GM18499 (cell line): ENCODE data around the gene TCEAL5.
A peak's percentile ranks its signal among the peaks of the same experiment; 100 is the strongest.
"Not testable (repeated sequence)": the region's sequence is repeated elsewhere in the genome, so short reads cannot be mapped to it uniquely, and the experiment has no call there.

Experiments
- ATAC-seq: cut with Tn5 transposase; IDR thresholded peaks from one replicate; pipeline ENCODE4 v1.9.1; 2021; ENCODE audit warnings: moderate number of reproducible peaks; ENCODE audit not compliant: insufficient read depth, unreplicated experiment

Gene TCEAL5, protein sequence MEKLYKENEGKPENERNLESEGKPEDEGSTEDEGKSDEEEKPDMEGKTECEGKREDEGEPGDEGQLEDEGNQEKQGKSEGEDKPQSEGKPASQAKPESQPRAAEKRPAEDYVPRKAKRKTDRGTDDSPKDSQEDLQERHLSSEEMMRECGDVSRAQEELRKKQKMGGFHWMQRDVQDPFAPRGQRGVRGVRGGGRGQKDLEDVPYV

DNA sequence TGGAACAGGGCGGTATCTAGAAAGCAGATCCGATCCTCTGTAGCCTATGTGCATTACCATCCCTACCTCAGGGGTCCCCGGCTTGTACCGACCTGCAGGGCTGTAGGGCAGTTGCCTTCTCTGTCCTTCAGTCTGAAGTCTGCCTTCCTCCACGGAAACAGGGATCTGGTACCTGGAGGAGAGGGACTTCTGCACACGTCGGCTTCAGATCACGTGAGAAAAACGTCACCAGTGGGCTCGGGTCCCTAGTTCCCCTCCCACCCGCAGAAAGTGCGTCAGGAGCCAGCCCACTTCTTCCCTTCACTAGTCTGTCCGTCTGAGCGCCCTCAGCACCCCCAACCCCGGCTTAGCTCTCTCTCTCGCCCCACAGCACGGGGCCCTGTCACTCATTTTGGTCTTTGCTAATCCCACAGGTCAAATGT lies at the start of gene TCEAL5:
Gene TCEAL5, minus strand, starts transcription at position 170 of the 422 bp plus-strand sequence. CDS start 2,187 bp downstream, outside the sequence.
- no peak for ATAC-seq

DNA sequence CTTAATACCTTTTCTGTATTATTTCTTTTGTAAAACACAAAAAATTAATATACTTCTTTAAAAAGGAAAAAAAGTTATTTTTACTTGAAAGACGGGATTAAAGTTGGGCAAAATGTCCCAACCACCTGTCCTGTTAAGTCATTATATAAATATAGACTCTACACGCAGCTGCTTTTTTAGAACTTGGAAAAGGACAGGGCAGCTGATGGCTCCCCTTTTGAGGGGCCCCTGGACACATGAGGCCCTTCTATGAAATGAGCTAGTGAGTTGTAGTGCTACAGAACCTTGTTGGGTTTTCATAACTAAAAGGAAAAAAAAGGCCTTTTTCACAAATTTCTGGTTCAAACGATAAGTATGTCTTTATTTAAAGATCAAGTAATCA lies 34.8 kb upstream of the TCEAL5 start:
- no peak for ATAC-seq

GRCh38 chrX:103310555-103311398 lies 34.2 kb upstream of the TCEAL5 start, which contains the start of gene BEX2:
Gene BEX2, minus strand, starts transcription at chrX:103310990. Its CDS starts 1,014 bp downstream, at chrX:103309976.
- ATAC-seq = peak; percentile 83

DNA sequence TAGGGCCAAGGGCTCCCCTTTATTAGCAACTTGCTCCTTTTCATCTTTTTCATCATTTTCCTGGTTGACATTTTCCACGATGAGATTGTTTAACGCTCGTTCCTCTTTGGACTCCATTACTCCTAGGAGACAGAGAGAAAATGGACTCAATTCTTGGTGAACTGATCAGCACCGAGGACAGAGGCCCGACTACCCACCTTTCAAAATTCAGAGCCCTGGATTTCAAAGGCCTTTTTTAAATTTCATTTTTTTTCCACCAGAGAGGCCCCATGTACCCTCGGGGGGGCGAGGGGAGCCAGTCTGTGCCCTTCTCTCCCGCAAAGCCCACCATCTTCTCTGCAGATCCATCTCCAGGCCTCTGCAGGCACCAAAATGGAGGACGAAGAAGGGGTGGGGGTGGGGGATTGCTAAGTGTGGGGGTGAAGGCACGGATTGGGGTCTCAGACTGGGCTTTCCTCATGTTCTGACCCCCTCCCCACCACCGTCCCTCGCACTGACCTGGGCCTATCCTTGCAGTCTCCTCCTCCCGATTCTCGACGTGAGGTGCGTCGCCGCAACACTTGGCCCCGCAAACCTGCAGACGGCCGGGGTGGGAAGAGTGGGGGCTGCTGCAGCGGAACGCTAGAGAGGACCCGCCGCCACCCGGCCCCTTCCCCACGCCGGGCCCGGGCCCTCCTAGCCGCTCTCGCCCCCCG lies 33.5 kb upstream of the TCEAL5 start:
- no peak for ATAC-seq

DNA sequence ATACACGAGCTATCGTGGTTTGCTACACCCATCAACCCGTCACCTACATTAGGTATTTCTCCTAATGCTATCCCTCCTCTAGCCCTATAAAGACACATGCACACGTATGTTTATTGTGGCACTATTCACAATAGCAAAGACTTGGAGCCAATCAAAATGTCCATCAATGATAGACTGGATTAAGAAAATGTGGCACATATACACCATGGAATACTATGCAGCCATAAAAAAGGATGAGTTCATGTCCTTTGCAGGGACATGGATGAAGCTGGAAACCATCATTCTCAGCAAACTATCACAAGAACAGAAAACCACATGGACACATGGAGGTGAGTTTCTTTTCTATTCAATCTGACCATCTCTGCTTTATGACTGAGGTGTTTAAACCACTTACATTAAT lies 29.1 kb upstream of the TCEAL5 start:
- not testable (repeated sequence) for ATAC-seq

GRCh38 chrX:103304705-103305104 lies 28.2 kb upstream of the TCEAL5 start:
- no peak for ATAC-seq

- ATAC-seq = no peak
These were observed 16.6 kb upstream of the TCEAL5 start for GRCh38 chrX:103293118-103293517.

DNA sequence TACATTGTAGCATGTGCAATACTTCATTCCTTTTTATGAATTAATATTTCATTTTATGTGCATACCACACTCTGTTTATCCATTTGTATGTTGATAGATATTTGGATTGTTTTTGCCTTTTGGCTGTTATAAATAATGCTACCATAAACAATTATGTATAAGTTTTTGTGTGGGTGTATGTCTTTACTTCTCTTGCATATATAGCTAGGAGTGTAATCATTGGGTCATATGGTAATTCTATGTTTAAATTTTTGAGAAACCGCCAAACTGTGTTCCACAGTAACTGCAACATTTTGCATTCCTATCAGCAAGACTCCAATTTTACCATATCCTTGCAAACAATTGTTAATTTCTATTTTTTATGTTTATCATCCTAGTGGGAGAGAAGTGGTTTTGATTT lies 3.1 kb upstream of the TCEAL5 start:
- no peak for ATAC-seq

- ATAC-seq = no peak
These were observed 493 bp downstream of the TCEAL5 start for GRCh38 chrX:103275947-103276567.

DNA sequence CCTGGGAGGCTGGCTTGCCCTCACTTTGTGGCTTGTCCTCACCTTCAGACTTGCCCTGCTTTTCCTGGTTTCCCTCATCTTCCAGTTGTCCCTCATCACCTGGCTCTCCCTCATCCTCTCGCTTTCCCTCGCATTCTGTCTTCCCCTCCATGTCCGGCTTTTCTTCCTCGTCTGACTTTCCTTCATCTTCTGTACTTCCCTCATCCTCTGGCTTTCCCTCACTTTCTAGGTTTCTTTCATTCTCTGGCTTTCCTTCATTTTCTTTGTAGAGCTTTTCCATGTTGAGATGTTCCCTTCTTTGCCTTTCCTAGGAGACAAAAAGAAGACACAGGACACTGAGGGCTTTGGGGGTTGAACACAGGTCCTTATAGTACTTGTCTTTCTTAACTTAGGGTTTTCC lies 2.3 kb downstream of the TCEAL5 start:
- no peak for ATAC-seq

DNA sequence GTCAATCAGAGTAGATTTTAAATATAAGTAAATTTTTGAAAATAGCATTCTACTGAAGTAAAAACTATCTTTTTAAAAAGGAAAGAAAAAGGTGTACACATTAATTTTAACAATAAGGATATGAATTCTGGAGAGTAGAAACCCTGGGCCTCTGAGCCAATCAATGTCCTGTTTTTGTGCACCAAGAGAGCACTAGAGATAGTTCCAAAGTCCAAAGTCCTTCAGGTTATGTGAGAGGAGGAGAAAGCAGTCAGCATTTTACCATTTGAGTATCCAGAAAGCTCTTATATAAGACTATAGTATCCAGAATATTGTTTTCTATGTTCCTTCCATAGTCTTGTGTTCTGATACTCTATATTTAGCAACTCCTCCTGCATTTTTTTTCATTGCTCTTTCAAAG lies 18.3 kb downstream of the TCEAL5 start:
- ATAC-seq = no peak

DNA sequence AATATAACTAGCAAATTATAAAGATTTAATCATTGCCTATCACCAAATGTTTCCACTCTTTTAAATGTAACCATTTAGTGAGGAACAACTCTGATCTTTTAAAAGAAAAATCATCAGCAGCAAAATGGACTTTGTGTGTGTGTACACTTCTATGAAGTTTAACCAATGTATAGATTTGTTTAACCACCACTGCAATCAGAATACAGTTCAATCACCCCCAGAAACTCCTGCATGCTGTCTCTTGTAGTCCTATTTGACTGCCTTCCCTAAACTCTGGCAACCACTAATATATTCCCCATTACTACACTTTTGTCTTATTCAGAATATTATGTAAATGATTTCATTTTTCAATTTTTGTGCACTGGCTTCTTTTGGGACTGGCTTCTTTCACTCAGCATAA lies 19.9 kb downstream of the TCEAL5 start:
- no peak for ATAC-seq

- no peak for ATAC-seq
These were observed 21.5 kb downstream of the TCEAL5 start, which contains the start of gene TCEAL8 for GRCh38 chrX:103254921-103255493. Gene TCEAL8, minus strand, starts transcription at chrX:103255155. Its CDS starts 1,176 bp downstream, at chrX:103253979.

- no peak for ATAC-seq
These were observed 22.3 kb downstream of the TCEAL5 start for GRCh38 chrX:103254171-103254824.

- no peak for ATAC-seq
These were observed 22.9 kb downstream of the TCEAL5 start for GRCh38 chrX:103253608-103254007.

DNA sequence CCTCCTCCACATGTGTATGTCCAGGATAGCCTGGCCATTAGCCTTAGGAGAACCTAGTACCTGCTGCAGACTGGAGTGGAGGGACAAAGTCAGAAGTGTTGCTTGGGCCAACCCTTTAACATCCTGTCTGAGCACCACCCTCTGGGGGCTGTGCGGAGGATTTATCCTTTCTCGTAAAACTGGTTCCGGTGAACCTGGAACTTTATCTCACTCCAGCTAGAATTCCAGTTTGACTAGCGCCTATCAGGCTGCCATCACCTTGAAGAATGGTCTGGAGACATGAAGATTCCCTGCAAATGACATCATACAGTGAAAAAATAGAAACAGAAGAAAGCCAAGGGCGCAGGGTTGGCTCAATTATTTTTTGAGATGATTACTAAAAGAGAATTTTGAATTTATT lies 25.6 kb downstream of the TCEAL5 start:
- ATAC-seq = no peak

DNA sequence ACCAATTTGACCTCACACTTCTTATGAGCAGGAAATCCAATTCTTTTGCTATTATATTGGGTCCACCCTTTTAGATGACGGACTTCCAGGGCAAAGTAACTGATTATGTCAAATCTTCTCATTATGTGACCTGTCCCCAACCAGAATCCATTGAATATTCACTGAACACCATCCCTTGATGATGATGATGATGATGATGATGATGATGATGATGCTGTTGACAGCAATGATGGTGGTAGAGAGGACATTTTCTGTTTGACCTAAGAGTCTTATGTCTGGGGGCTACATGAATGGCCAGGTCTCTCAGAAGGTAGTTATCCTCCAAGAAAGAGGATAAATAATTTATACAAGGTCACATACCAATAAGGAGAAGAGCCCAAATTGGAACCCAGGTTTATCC lies 26.7 kb downstream of the TCEAL5 start:
- no peak for ATAC-seq

DNA sequence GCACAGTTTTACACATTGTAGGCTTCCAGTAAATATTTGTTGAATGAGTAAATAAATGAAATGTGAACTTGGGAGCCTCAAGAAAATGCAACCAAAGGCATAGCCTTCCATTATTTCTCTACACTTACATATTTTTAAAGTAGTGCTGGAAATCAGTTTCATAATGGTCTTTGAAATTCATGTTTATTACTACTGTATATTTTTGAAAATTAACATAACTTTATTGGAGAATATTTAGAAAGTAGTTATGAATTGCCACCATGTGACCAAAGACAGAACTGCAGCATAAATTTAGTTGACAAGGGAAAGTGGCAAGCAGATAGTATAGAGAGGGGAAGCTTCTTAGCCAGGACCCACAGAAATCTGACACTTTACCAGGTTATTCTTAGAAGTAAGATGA lies 28.0 kb downstream of the TCEAL5 start:
- no peak for ATAC-seq

GRCh38 chrX:103240155-103240554 lies 36.4 kb downstream of the TCEAL5 start:
- ATAC-seq = no peak

- ATAC-seq = no peak
These were observed 40.3 kb downstream of the TCEAL5 start for GRCh38 chrX:103236296-103236695.
